Measurements from ENCODE around the gene FBRSL1. TPM values are rescaled to one million over a fixed set of nuclear protein-coding genes. Genes with fewer than 3 reads are reported as not detected.

FBRSL1 gene
- total and polyA plus RNA-seq, 2 of the 8 experiments (the other 6 are each of a cell fraction or from before 2014, with no cell fraction given), result 18.4 to 109 TPM

- no peak for TF ChIP-seq POU5F1 (IDR thresholded peaks at IDR 0.05; ENCODE audit: low read depth, low read length)
- TF ChIP-seq SP4 (IDR thresholded peaks at IDR 0.05; ENCODE audit: low read length), result no peak
Measured at GRCh38 chr12:132547205-132547740, 57.3 kb downstream of the FBRSL1 start (continued).
